HuH-7 (cell line): ENCODE results near the gene SGK2.
"Not testable (repeated sequence)": the region's sequence is repeated elsewhere in the genome, so short reads cannot be mapped to it uniquely, and the experiment has no call there.

Source experiments
- DNase-seq: peaks from one replicate; pipeline ENCODE4 v3.0.0; 2011; ENCODE audit warnings: low spot score

SGK2 gene

GRCh38 chr20:43563991-43564390, 5.2 kb downstream of the SGK2 start:
- no peak for DNase-seq

- no peak for DNase-seq
Observed at GRCh38 chr20:43564455-43564854, 5.6 kb downstream of the SGK2 start.

- DNase-seq = no peak
Observed at GRCh38 chr20:43564993-43565757, 6.3 kb downstream of the SGK2 start.

- DNase-seq = no peak
Observed at GRCh38 chr20:43565758-43566104, 6.9 kb downstream of the SGK2 start.

GRCh38 chr20:43567477-43567876, 8.7 kb downstream of the SGK2 start:
- DNase-seq = no peak

GRCh38 chr20:43568706-43569105, 9.9 kb downstream of the SGK2 start:
- no peak for DNase-seq

- no peak for DNase-seq
Observed at GRCh38 chr20:43569282-43569681, 10.5 kb downstream of the SGK2 start.

GRCh38 chr20:43570496-43570895, 11.7 kb downstream of the SGK2 start:
- DNase-seq = no peak

- DNase-seq = no peak
Observed at GRCh38 chr20:43571310-43571709, 12.5 kb downstream of the SGK2 start.

- no peak for DNase-seq
Observed at GRCh38 chr20:43571771-43572170, 12.9 kb downstream of the SGK2 start.

- no peak for DNase-seq
Observed at GRCh38 chr20:43572891-43573290, 14.1 kb downstream of the SGK2 start.

GRCh38 chr20:43576108-43576507, 17.3 kb downstream of the SGK2 start:
- DNase-seq = no peak

GRCh38 chr20:43579861-43580793, 21.3 kb downstream of the SGK2 start:
- no peak for DNase-seq

GRCh38 chr20:43583133-43583864, 24.5 kb downstream of the SGK2 start:
- no peak for DNase-seq

GRCh38 chr20:43583982-43584432, 25.2 kb downstream of the SGK2 start:
- peak; percentile 50 for DNase-seq

GRCh38 chr20:43584448-43585136, 25.8 kb downstream of the SGK2 start:
- no peak for DNase-seq

GRCh38 chr20:43586641-43587040, 27.8 kb downstream of the SGK2 start:
- no peak for DNase-seq

GRCh38 chr20:43588526-43588925, 29.7 kb downstream of the SGK2 start:
- not testable (repeated sequence) for DNase-seq

- DNase-seq = peak; percentile 30
Observed at GRCh38 chr20:43590036-43590391, 31.2 kb downstream of the SGK2 start.

- peak; percentile 92 for DNase-seq
Observed at GRCh38 chr20:43590392-43591303, 31.8 kb downstream of the SGK2 start, which contains the start of gene IFT52. Gene IFT52, plus strand, starts transcription at chr20:43590937. Its CDS starts 3,762 bp downstream, at chr20:43594699.

GRCh38 chr20:43601960-43602359, 43.1 kb downstream of the SGK2 start:
- DNase-seq = not testable (repeated sequence)
